ENCODE data around the gene CAMK2N2.

GRCh38 chr3:184255291-184256039 lies 5.9 kb downstream of the CAMK2N2 start:
- TF ChIP-seq CTCF (IDR thresholded peaks at IDR 0.05; ENCODE audit: insufficient read depth, low read depth, low read length) (no peak), EZH2 (IDR thresholded peaks at IDR 0.05; ENCODE audit: insufficient read depth, low read length) (no peak)

Measured in astrocyte (in vitro differentiated cells and primary cell).